Common myeloid progenitor, CD34-positive (primary cell): Measurements from ENCODE around the gene CRADD.
"Not testable (repeated sequence)": the region's sequence is repeated elsewhere in the genome, so short reads cannot be mapped to it uniquely, and the experiment has no call there.

ENCODE experiments used
- CTCF ChIA-PET: fragments of 350-600 bp; sonication (Branson Sonifier 250); formaldehyde crosslinking; loops from one replicate; lab custom pipeline; 2021; ENCODE audit warnings: antibody characterized with exemption; lab: Charles Lee
- POLR2A ChIA-PET: fragments of 350-600 bp; sonication (Branson Sonifier 250); formaldehyde crosslinking; loops from one replicate; lab custom pipeline; 2021; ENCODE audit warnings: antibody characterized with exemption; lab: Charles Lee
- DNase-seq, 3 donors: peaks; one replicate each; pipeline versions ENCODE4 v3.0.0 to v3.0.0-alpha.2; 2013
- H3K27ac ChIP-seq, 2 experiments: 1 replicate in 1 of 2; 2 replicates in 1 of 2; pipeline ENCODE4 v1.7.0; 2013; ENCODE audit warnings: inconsistent platforms in 2 of 2, low read length in 2 of 2, mild to moderate bottlenecking in 2 of 2, low read depth in 1 of 2, moderate library complexity in 1 of 2; ENCODE audit not compliant: severe bottlenecking in 2 of 2, insufficient read depth in 1 of 2, poor library complexity in 1 of 2
- H3K27me3 ChIP-seq, 5 experiments: replicated peaks in 2 of 5; 1 replicate in 3 of 5; 2 replicates in 2 of 5; pipeline versions ENCODE4 v1.6.1 to v1.7.0; 2013; ENCODE audit warnings: low read length in 4 of 5, mild to moderate bottlenecking in 2 of 5, moderate library complexity in 2 of 5, inconsistent platforms in 1 of 5; ENCODE audit not compliant: insufficient read depth in 5 of 5, control insufficient read depth in 4 of 5
- H3K36me3 ChIP-seq, 4 experiments: 1 replicate in 2 of 4; 2 replicates in 2 of 4; pipeline versions ENCODE4 v1.6.1 to v1.7.0; 2013; ENCODE audit warnings: low read length in 3 of 4, control low read depth in 1 of 4, mild to moderate bottlenecking in 1 of 4; ENCODE audit not compliant: control insufficient read depth in 4 of 4, insufficient read depth in 4 of 4
- H3K4me1 ChIP-seq, 4 experiments: 1 replicate in 3 of 4; 2 replicates in 1 of 4; pipeline versions ENCODE4 v1.6.1 to v1.7.1; 2013; ENCODE audit warnings: low read length in 3 of 4, mild to moderate bottlenecking in 3 of 4, control low read depth in 1 of 4, inconsistent platforms in 1 of 4, moderate library complexity in 1 of 4; ENCODE audit not compliant: control insufficient read depth in 4 of 4, insufficient read depth in 4 of 4; ENCODE audit errors: control extremely low read depth in 1 of 4
- H3K4me3 ChIP-seq, 7 experiments: 1 replicate in 4 of 7; 2 replicates in 3 of 7; pipeline versions ENCODE4 v1.5.1 to v1.7.0; 2013; ENCODE audit warnings: mild to moderate bottlenecking in 7 of 7, low read length in 6 of 7, moderate library complexity in 6 of 7, inconsistent platforms in 2 of 7, low read depth in 2 of 7, control low read depth in 1 of 7; ENCODE audit not compliant: insufficient read depth in 4 of 7, control insufficient read depth in 1 of 7; ENCODE audit errors: extremely low read depth in 1 of 7
- H3K9me3 ChIP-seq, 5 experiments: 1 replicate in 4 of 5; 2 replicates in 1 of 5; pipeline versions ENCODE4 v1.6.1 to v1.7.1; 2013; ENCODE audit warnings: low read length in 4 of 5, mild to moderate bottlenecking in 2 of 5, inconsistent platforms in 1 of 5, low read depth in 1 of 5, moderate library complexity in 1 of 5; ENCODE audit not compliant: control insufficient read depth in 4 of 5, insufficient read depth in 2 of 5; ENCODE audit errors: control extremely low read depth in 1 of 5
- WGBS: methylation state at CpG from one replicate; pipeline ENCODE4 v1.1.5; 2013; ENCODE audit not compliant: insufficient coverage; 5-methylcytosine and 5-hydroxymethylcytosine counted together

CRADD gene

GRCh38 chr12:93781961-93782360 is 104.8 kb downstream of the CRADD start:
- CTCF ChIA-PET, H3K9me3 ChIP-seq, POLR2A ChIA-PET, H3K27me3 ChIP-seq, H3K4me3 ChIP-seq, DNase-seq, H3K27ac ChIP-seq, H3K36me3 ChIP-seq: not testable (repeated sequence)
- no CpG with 5 or more reads among the region's 4 CpGs for WGBS
- peaks cover 19 to 37% (median 26%) of the 10 kb centered on the region in 4 experiments for H3K4me1 ChIP-seq

GRCh38 chr12:93782853-93783252 is 105.7 kb downstream of the CRADD start:
- no peaks in the 10 kb centered on the region for H3K27me3 ChIP-seq
- POLR2A ChIA-PET: interaction anchor here (0.7 kb wide), 1 partner anchor 98 kb away, joined by 3 read pairs; no protein-coding TSS in a partner anchor
- no CpG with 5 or more reads among the region's 1 CpG for WGBS

GRCh38 chr12:93783832-93784231 is 106.7 kb downstream of the CRADD start:
- Histone ChIP-seq H3K27ac (no peak overlapping the region), H3K4me3 (no peak overlapping the region), H3K27me3 (no peaks in the 10 kb centered on the region), H3K36me3 (no peaks in the 10 kb centered on the region), H3K4me1 (peaks cover 5 to 24% (median 16%) of the 10 kb centered on the region in 4 experiments), H3K9me3 (no peaks in the 10 kb centered on the region)
- DNase-seq: peak in 1 of 3 donors; percentile 43
- WGBS: 53% methylated on average over 7 of the region's 9 CpGs
- POLR2A ChIA-PET: interaction anchor here (0.7 kb wide), 1 partner anchor 97 kb away, joined by 3 read pairs; no protein-coding TSS in a partner anchor
- CTCF ChIA-PET: interaction anchor here (0.6 to 2.0 kb wide), 4 partner anchors 18 to 308 kb away, joined by 3 to 7 read pairs (median 4); no protein-coding TSS in a partner anchor

More at GRCh38 chr12:93782853-93783252, 105.7 kb downstream of the CRADD start:
- Histone ChIP-seq H3K9me3 (no peaks in the 10 kb centered on the region), H3K4me1 (peaks cover 11 to 28% (median 18%) of the 10 kb centered on the region in 4 experiments), H3K4me3 (no peak overlapping the region), H3K27ac (no peak overlapping the region), H3K36me3 (no peaks in the 10 kb centered on the region)
- no peak for DNase-seq
- CTCF ChIA-PET: interaction anchor here (1.2 kb wide), 1 partner anchor 17 kb away, joined by 4 read pairs; no protein-coding TSS in a partner anchor

- Histone ChIP-seq H3K4me3 (no peak overlapping the region), H3K9me3 (no peaks in the 10 kb centered on the region), H3K27me3 (no peaks in the 10 kb centered on the region), H3K4me1 (peaks cover 6 to 31% (median 21%) of the 10 kb centered on the region in 4 experiments), H3K27ac (peak overlapping the region in 1 of 2 experiments; percentile 35), H3K36me3 (no peaks in the 10 kb centered on the region)
- POLR2A ChIA-PET: interaction anchor here (0.6 to 0.8 kb wide), 2 partner anchors 18 to 194 kb away, joined by 3 read pairs; no protein-coding TSS in a partner anchor
- CTCF ChIA-PET: interaction anchor here (0.6 to 2.0 kb wide), 9 partner anchors 10 to 317 kb away, joined by 3 to 7 read pairs (median 4); no protein-coding TSS in a partner anchor
- WGBS: 17% methylated on average over 6 of the region's 9 CpGs
- DNase-seq: peak in 2 of 3 donors; percentile 61 to 76
Observed at GRCh38 chr12:93784339-93785086, 107.3 kb downstream of the CRADD start.

GRCh38 chr12:93785249-93786010 is 108.3 kb downstream of the CRADD start:
- Histone ChIP-seq H3K4me1 (peaks cover 9 to 37% (median 25%) of the 10 kb centered on the region in 4 experiments), H3K36me3 (no peaks in the 10 kb centered on the region), H3K27ac (no peak overlapping the region), H3K9me3 (no peaks in the 10 kb centered on the region), H3K27me3 (no peaks in the 10 kb centered on the region), H3K4me3 (no peak overlapping the region)
- peak; percentile 26 to 74 (median 59) for DNase-seq
- ChIA-PET POLR2A (interaction anchor here (0.6 kb wide), 1 partner anchor 195 kb away, joined by 3 read pairs; no protein-coding TSS in a partner anchor), CTCF (interaction anchor here (1.1 to 2.0 kb wide), 6 partner anchors 11 to 316 kb away, joined by 3 to 7 read pairs (median 4); no protein-coding TSS in a partner anchor)
- WGBS: 82% methylated on average over 8 of the region's 8 CpGs

GRCh38 chr12:93786656-93787397 is 109.7 kb downstream of the CRADD start:
- DNase-seq: no peak
- H3K27me3 ChIP-seq: no peaks in the 10 kb centered on the region
- no peaks in the 10 kb centered on the region for H3K36me3 ChIP-seq
- H3K9me3 ChIP-seq: no peaks in the 10 kb centered on the region
- ChIA-PET CTCF (no interaction called here), POLR2A (interaction anchor here (0.6 kb wide), 1 partner anchor 13 kb away, joined by 3 read pairs; no protein-coding TSS in a partner anchor)
- 88% methylated on average over 2 of the region's 4 CpGs for WGBS
- no peak overlapping the region for H3K4me3 ChIP-seq
- peaks cover 9 to 42% (median 27%) of the 10 kb centered on the region in 4 experiments for H3K4me1 ChIP-seq
- no peak overlapping the region for H3K27ac ChIP-seq
